Measurements from ENCODE around the gene DIP2C. TPM values are rescaled to one million over a fixed set of nuclear protein-coding genes. Genes with fewer than 3 reads are reported as not detected.

DIP2C gene
- total RNA-seq, 1 experiment from 2014 or later, result 11.0 TPM

- no peak for TF ChIP-seq ETV6 (CRISPR knock-in tag; IDR thresholded peaks at IDR 0.05)
- TF ChIP-seq CBFB (CRISPR knock-in tag; IDR thresholded peaks at IDR 0.05; ENCODE audit: low read depth), result no peak
- TF ChIP-seq ELF4 (CRISPR knock-in tag; IDR thresholded peaks at IDR 0.05; ENCODE audit: low read depth), result no peak
- TF ChIP-seq, protein P1, sequence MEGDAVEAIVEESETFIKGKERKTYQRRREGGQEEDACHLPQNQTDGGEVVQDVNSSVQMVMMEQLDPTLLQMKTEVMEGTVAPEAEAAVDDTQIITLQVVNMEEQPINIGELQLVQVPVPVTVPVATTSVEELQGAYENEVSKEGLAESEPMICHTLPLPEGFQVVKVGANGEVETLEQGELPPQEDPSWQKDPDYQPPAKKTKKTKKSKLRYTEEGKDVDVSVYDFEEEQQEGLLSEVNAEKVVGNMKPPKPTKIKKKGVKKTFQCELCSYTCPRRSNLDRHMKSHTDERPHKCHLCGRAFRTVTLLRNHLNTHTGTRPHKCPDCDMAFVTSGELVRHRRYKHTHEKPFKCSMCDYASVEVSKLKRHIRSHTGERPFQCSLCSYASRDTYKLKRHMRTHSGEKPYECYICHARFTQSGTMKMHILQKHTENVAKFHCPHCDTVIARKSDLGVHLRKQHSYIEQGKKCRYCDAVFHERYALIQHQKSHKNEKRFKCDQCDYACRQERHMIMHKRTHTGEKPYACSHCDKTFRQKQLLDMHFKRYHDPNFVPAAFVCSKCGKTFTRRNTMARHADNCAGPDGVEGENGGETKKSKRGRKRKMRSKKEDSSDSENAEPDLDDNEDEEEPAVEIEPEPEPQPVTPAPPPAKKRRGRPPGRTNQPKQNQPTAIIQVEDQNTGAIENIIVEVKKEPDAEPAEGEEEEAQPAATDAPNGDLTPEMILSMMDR (IDR thresholded peaks at IDR 0.05), result no peak
- no peak for TF ChIP-seq PREB (CRISPR knock-in tag; IDR thresholded peaks at IDR 0.05; ENCODE audit: borderline replicate concordance)
- no peak for TF ChIP-seq OVOL2 (CRISPR knock-in tag; IDR thresholded peaks at IDR 0.05; ENCODE audit: borderline replicate concordance)
- no peak for TF ChIP-seq ZNF219 (CRISPR knock-in tag; IDR thresholded peaks at IDR 0.05; ENCODE audit: borderline replicate concordance)
- TF ChIP-seq ERG (CRISPR knock-in tag; IDR thresholded peaks at IDR 0.05), result no peak
Observed at GRCh38 chr10:623477-624311, 65.8 kb downstream of the DIP2C start (continued).

DNA sequence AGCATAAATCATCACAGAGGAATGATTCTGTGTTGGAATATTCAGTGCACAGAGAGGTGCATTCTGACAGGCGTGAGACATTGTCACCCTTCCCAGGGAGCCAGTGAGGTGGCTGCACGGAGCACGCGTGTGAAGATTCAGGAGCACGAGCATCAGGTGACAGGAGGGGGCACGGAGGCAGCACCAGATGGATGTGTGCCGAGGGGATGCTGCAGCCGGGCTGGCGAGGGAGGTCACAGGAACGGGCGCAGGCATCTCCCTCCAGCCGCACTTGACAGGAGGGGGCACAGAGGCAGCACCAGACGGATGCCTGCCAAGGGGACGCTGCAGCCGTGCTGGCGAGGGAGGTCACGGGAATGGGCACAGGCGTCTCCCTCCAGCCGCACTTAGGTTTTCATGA lies 66.5 kb downstream of the DIP2C start:
- H3K27me3 Mint-ChIP-seq (ENCODE audit: low read depth), result no peaks in the 10 kb centered on the region
- H3K27ac Mint-ChIP-seq, result peak overlapping the region; percentile 14
- DNase-seq (ENCODE audit: low spot score) (no peak), ATAC-seq (no peak)
- peaks cover 43% of the 10 kb centered on the region for H3K4me1 Mint-ChIP-seq
- POLR2A ChIA-PET, result no interaction called here
- CTCF ChIA-PET, result no interaction called here
- H3K4me3 Mint-ChIP-seq, result no peak overlapping the region
- TF ChIP-seq NFE2L1 (CRISPR knock-in tag; IDR thresholded peaks at IDR 0.05), result no peak
- TF ChIP-seq, protein P2, sequence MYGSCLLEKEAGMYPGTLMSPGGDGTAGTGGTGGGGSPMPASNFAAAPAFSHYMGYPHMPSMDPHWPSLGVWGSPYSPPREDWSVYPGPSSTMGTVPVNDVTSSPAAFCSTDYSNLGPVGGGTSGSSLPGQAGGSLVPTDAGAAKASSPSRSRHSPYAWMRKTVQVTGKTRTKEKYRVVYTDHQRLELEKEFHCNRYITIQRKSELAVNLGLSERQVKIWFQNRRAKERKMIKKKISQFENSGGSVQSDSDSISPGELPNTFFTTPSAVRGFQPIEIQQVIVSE (CRISPR knock-in tag; IDR thresholded peaks at IDR 0.05; ENCODE audit: borderline replicate concordance), result no peak
- TF ChIP-seq, protein P3, sequence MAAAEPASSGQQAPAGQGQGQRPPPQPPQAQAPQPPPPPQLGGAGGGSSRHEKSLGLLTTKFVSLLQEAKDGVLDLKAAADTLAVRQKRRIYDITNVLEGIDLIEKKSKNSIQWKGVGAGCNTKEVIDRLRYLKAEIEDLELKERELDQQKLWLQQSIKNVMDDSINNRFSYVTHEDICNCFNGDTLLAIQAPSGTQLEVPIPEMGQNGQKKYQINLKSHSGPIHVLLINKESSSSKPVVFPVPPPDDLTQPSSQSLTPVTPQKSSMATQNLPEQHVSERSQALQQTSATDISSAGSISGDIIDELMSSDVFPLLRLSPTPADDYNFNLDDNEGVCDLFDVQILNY (CRISPR knock-in tag; IDR thresholded peaks at IDR 0.05), result no peak
- H3K36me3 Mint-ChIP-seq, result no peaks in the 10 kb centered on the region
- H3K9me3 Mint-ChIP-seq, result no peaks in the 10 kb centered on the region

GRCh38 chr10:621981-622740 lies 67.3 kb downstream of the DIP2C start:
- POLR2A ChIA-PET, result no interaction called here
- Mint-ChIP-seq H3K9me3 (no peaks in the 10 kb centered on the region), H3K27me3 (ENCODE audit: low read depth) (no peaks in the 10 kb centered on the region), H3K27ac (no peak overlapping the region; the same call in 1 of the 2 replicates), H3K36me3 (no peaks in the 10 kb centered on the region), H3K4me1 (peaks cover 48% of the 10 kb centered on the region), H3K4me3 (no peak overlapping the region)
- CTCF ChIA-PET, result no interaction called here
- DNase-seq (ENCODE audit: low spot score) (no peak), ATAC-seq (no peak)
- TF ChIP-seq OVOL2 (CRISPR knock-in tag; IDR thresholded peaks at IDR 0.05; ENCODE audit: borderline replicate concordance), result no peak
- no peak for TF ChIP-seq ZNF219 (CRISPR knock-in tag; IDR thresholded peaks at IDR 0.05; ENCODE audit: borderline replicate concordance)
- no peak for TF ChIP-seq ATF1 (CRISPR knock-in tag; IDR thresholded peaks at IDR 0.05)
- TF ChIP-seq ATF3 (CRISPR knock-in tag; conservative IDR thresholded peaks at IDR 0.05), result no peak
- TF ChIP-seq ZNF232 (CRISPR knock-in tag; IDR thresholded peaks at IDR 0.05), result no peak
- no peak for TF ChIP-seq E2F1 (CRISPR knock-in tag; IDR thresholded peaks at IDR 0.05)
- TF ChIP-seq ZBTB21 (CRISPR knock-in tag; IDR thresholded peaks at IDR 0.05; ENCODE audit: borderline replicate concordance), result no peak
- TF ChIP-seq HMGXB4 (CRISPR knock-in tag; IDR thresholded peaks at IDR 0.05), result no peak
- TF ChIP-seq, protein P1 (IDR thresholded peaks at IDR 0.05), result no peak

Data from WTC11 (cell line).